Neuron (in vitro differentiated cells): Measurements from ENCODE around the gene HOXA4.

Source experiments
- H2AFZ ChIP-seq: one replicate; pipeline ENCODE4 v1.6.1; 2013; ENCODE audit warnings: low read depth, mild to moderate bottlenecking, inconsistent platforms, low read length, moderate library complexity
- H3K27me3 ChIP-seq: one replicate; pipeline ENCODE4 v1.6.1; 2013; ENCODE audit warnings: low read length; ENCODE audit not compliant: insufficient read depth
- H3K36me3 ChIP-seq: one replicate; pipeline ENCODE4 v1.6.1; 2013; ENCODE audit warnings: low read length; ENCODE audit not compliant: insufficient read depth
- H3K4me1 ChIP-seq: one replicate; pipeline ENCODE4 v1.6.1; 2013; ENCODE audit warnings: low read length; ENCODE audit not compliant: insufficient read depth
- H3K4me3 ChIP-seq: 2 replicates; pipeline ENCODE4 v1.5.1; 2013; ENCODE audit warnings: mild to moderate bottlenecking, low read length, moderate library complexity
- H3K9me3 ChIP-seq: one replicate; pipeline ENCODE4 v1.6.1; 2013; ENCODE audit warnings: low read length

Gene HOXA4

GRCh38 chr7:27158436-27159265 is 28.1 kb upstream of the HOXA4 start:
- Histone ChIP-seq H3K36me3 (no peaks in the 10 kb centered on the region), H3K4me3 (no peak overlapping the region), H3K27me3 (peaks cover 92% of the 10 kb centered on the region), H2AFZ (no peak overlapping the region), H3K4me1 (peaks cover 6% of the 10 kb centered on the region), H3K9me3 (peaks cover 15% of the 10 kb centered on the region)

- Histone ChIP-seq H3K4me3 (no peak overlapping the region), H3K27me3 (peaks cover 92% of the 10 kb centered on the region), H3K9me3 (peaks cover 15% of the 10 kb centered on the region), H3K36me3 (no peaks in the 10 kb centered on the region), H3K4me1 (peaks cover 6% of the 10 kb centered on the region), H2AFZ (no peak overlapping the region)
These were observed 27.3 kb upstream of the HOXA4 start for GRCh38 chr7:27157702-27158431.

- Histone ChIP-seq H3K27me3 (peaks cover 92% of the 10 kb centered on the region), H2AFZ (no peak overlapping the region), H3K4me3 (no peak overlapping the region), H3K9me3 (peaks cover 15% of the 10 kb centered on the region), H3K36me3 (no peaks in the 10 kb centered on the region), H3K4me1 (peaks cover 6% of the 10 kb centered on the region)
These were observed 26.6 kb upstream of the HOXA4 start for GRCh38 chr7:27156916-27157701.

GRCh38 chr7:27156508-27156898 is 25.9 kb upstream of the HOXA4 start, which contains the start of gene HOXA7:
HOXA7 (minus strand) TSS chr7:27156675; CDS start chr7:27156545, 130 bp downstream.
- Histone ChIP-seq H3K4me3 (peak within 1 kb of the TSS; percentile 36), H3K27me3 (peaks cover 93% of the 10 kb centered on the region), H3K36me3 (no peaks in the 10 kb centered on the region), H2AFZ (no peak within 1 kb of the TSS), H3K4me1 (peaks cover 8% of the 10 kb centered on the region), H3K9me3 (peaks cover 15% of the 10 kb centered on the region)

GRCh38 chr7:27155816-27156507 is 25.4 kb upstream of the HOXA4 start:
- Histone ChIP-seq H3K27me3 (peaks cover 95% of the 10 kb centered on the region), H3K9me3 (peaks cover 15% of the 10 kb centered on the region), H3K4me3 (peak overlapping the region; percentile 36), H2AFZ (no peak overlapping the region), H3K36me3 (no peaks in the 10 kb centered on the region), H3K4me1 (peaks cover 10% of the 10 kb centered on the region)

GRCh38 chr7:27154901-27155815 is 24.6 kb upstream of the HOXA4 start:
- no peak overlapping the region for H2AFZ ChIP-seq
- H3K4me1 ChIP-seq: peaks cover 14% of the 10 kb centered on the region
- peaks cover 15% of the 10 kb centered on the region for H3K9me3 ChIP-seq
- H3K36me3 ChIP-seq: no peaks in the 10 kb centered on the region
- peaks cover 96% of the 10 kb centered on the region for H3K27me3 ChIP-seq
- no peak overlapping the region for H3K4me3 ChIP-seq

GRCh38 chr7:27154369-27154768 is 23.8 kb upstream of the HOXA4 start:
- Histone ChIP-seq H3K4me3 (no peak overlapping the region), H3K4me1 (peaks cover 14% of the 10 kb centered on the region), H3K9me3 (peaks cover 15% of the 10 kb centered on the region), H3K36me3 (no peaks in the 10 kb centered on the region), H2AFZ (no peak overlapping the region), H3K27me3 (peaks cover 96% of the 10 kb centered on the region)

GRCh38 chr7:27153526-27153925 is 23.0 kb upstream of the HOXA4 start:
- no peaks in the 10 kb centered on the region for H3K36me3 ChIP-seq
- peaks cover 8% of the 10 kb centered on the region for H3K9me3 ChIP-seq
- H3K27me3 ChIP-seq: peaks cover 96% of the 10 kb centered on the region
- peaks cover 14% of the 10 kb centered on the region for H3K4me1 ChIP-seq
- no peak overlapping the region for H2AFZ ChIP-seq
- no peak overlapping the region for H3K4me3 ChIP-seq

GRCh38 chr7:27152816-27153442 is 22.4 kb upstream of the HOXA4 start:
- no peak overlapping the region for H3K4me3 ChIP-seq
- peaks cover 14% of the 10 kb centered on the region for H3K4me1 ChIP-seq
- peaks cover 5% of the 10 kb centered on the region for H3K9me3 ChIP-seq
- H3K36me3 ChIP-seq: no peaks in the 10 kb centered on the region
- no peak overlapping the region for H2AFZ ChIP-seq
- H3K27me3 ChIP-seq: peaks cover 96% of the 10 kb centered on the region

- Histone ChIP-seq H2AFZ (peak within 1 kb of the TSS; percentile 34), H3K36me3 (no peaks in the 10 kb centered on the region), H3K27me3 (peaks cover 95% of the 10 kb centered on the region), H3K4me1 (peaks cover 14% of the 10 kb centered on the region), H3K9me3 (peaks cover 5% of the 10 kb centered on the region), H3K4me3 (peak within 1 kb of the TSS; percentile 43)
These were observed 21.6 kb upstream of the HOXA4 start, which contains the start of gene HOXA3 for GRCh38 chr7:27151931-27152815. HOXA3 (minus strand) TSS chr7:27152583; CDS start chr7:27110640, 41,943 bp downstream.
